K562 (cell line): ENCODE results near the gene CRABP2. TPM values are rescaled to one million over a fixed set of nuclear protein-coding genes. Genes with fewer than 3 reads are reported as not detected.
A peak's percentile ranks its signal among the peaks of the same experiment; 100 is the strongest.

Experiments
- BRD9 ChIP-seq: fragments of 450-650 bp; IDR thresholded peaks from 2 replicates; pipeline ENCODE4 v1.6.1; 2018; ENCODE audit warnings: low read depth; ENCODE audit not compliant: partially characterized antibody
- CBFA2T3 ChIP-seq: fragments of 450-650 bp; IDR thresholded peaks from 2 replicates; pipeline ENCODE4 v1.6.1; 2017
- CBX5 ChIP-seq: IDR thresholded peaks from 2 replicates; pipeline ENCODE4 v1.6.1; 2014; ENCODE audit warnings: low read depth, borderline replicate concordance
- CHCHD3 ChIP-seq: fragments of 250-450 bp; sonication (Bioruptor Pico); IDR thresholded peaks from 2 replicates; pipeline ENCODE4 v2.1.2; 2022; ENCODE audit warnings: mild to moderate bottlenecking
- DDX20 ChIP-seq: fragments of 450-650 bp; IDR thresholded peaks from 2 replicates; pipeline ENCODE4 v1.6.1; 2016; ENCODE audit warnings: missing genetic modification characterization, low read depth, mild to moderate bottlenecking, missing compliant biosample characterization, moderate library complexity
- DPF2 ChIP-seq: fragments of 450-650 bp; IDR thresholded peaks from 2 replicates; pipeline ENCODE4 v1.6.1; 2016
- E2F3 ChIP-seq: fragments of 250-450 bp; sonication (Bioruptor Pico); IDR thresholded peaks from 2 replicates; pipeline ENCODE4 v1.4.0; 2020; ENCODE audit warnings: mild to moderate bottlenecking
- EGR1 ChIP-seq: fragments of 450-650 bp; conservative IDR thresholded peaks from 2 replicates; pipeline ENCODE4 v1.6.1; 2017; ENCODE audit warnings: mild to moderate bottlenecking
- ERF ChIP-seq: fragments of 450-650 bp; formaldehyde crosslinking; IDR thresholded peaks from 2 replicates; pipeline ENCODE4 v1.4.0; 2020; ENCODE audit warnings: mild to moderate bottlenecking, mixed read lengths
- HDAC3 ChIP-seq: fragments of 450-650 bp; IDR thresholded peaks from 2 replicates; pipeline ENCODE4 v1.6.1; 2018; ENCODE audit warnings: borderline replicate concordance, mild to moderate bottlenecking, moderate library complexity; ENCODE audit not compliant: partially characterized antibody
- HOXB6 ChIP-seq: fragments of 250-450 bp; sonication (Bioruptor Pico); IDR thresholded peaks from 2 replicates; pipeline ENCODE4 v1.5.1; 2022; ENCODE audit warnings: mild to moderate bottlenecking, borderline replicate concordance
- NFRKB ChIP-seq: fragments of 450-650 bp; IDR thresholded peaks from 2 replicates; pipeline ENCODE4 v1.6.1; 2016; ENCODE audit warnings: low read depth
- POLR2AphosphoS5 ChIP-seq: IDR thresholded peaks from 2 replicates; pipeline ENCODE4 v1.6.1; 2011; ENCODE audit warnings: mild to moderate bottlenecking, low read depth, low read length, moderate library complexity; ENCODE audit not compliant: control insufficient read depth, insufficient read depth
- PPARD ChIP-seq: fragments of 250-450 bp; sonication (Bioruptor Pico); IDR thresholded peaks from 2 replicates; pipeline ENCODE4 v1.8.0; 2022; ENCODE audit warnings: inconsistent platforms, mild to moderate bottlenecking, moderate library complexity
- STAT5A ChIP-seq: IDR thresholded peaks from 2 replicates; pipeline ENCODE4 v1.6.1; 2012; ENCODE audit warnings: low read length, inconsistent platforms, borderline replicate concordance
- TSC22D4 ChIP-seq: fragments of 450-650 bp; IDR thresholded peaks from 2 replicates; pipeline ENCODE4 v1.6.1; 2016; ENCODE audit warnings: missing genetic modification characterization, missing biosample characterization, control low read depth
- ZKSCAN8 ChIP-seq: fragments of 200-800 bp; sonication (Bioruptor generic); IDR thresholded peaks from 2 replicates; pipeline ENCODE4 v1.6.1; 2016; ENCODE audit warnings: missing genetic modification characterization, missing compliant biosample characterization
- ZNF75A ChIP-seq: fragments of 450-650 bp; formaldehyde crosslinking; IDR thresholded peaks from 2 replicates; pipeline ENCODE4 v1.4.0; 2020; ENCODE audit warnings: mild to moderate bottlenecking
- polyA plus RNA-seq, 8 experiments: library from polyadenylated mRNA; depleted of rRNA in 4 of 8; stranded (reverse) in 5 of 8; unstranded in 3 of 8; fragments of >200 nt; fragmentation: Nextera tagmentation in 2 of 8; fragmentation: Illumina TruSeq in 1 of 8; extraction: Ambion mirVana in 2 of 8; extraction: Trizol in 1 of 8; gene quantifications; 2 replicates each; pipeline versions ENCODE4 v1.2.1 to v1.2.3, GENCODE V29; 2011 to 2014; ENCODE audit warnings: inconsistent platforms in 1 of 8, missing spikeins in 1 of 8
- total RNA-seq, 7 experiments: library from RNA; depleted of rRNA in 6 of 7; stranded (reverse); fragments of >200 nt in 6 of 7; fragmentation: Illumina TruSeq in 2 of 7; extraction: Trizol in 2 of 7; gene quantifications; 2 replicates each; pipeline versions ENCODE4 v1.2.1 to v1.2.3, GENCODE V29; 2011 to 2021; ENCODE audit warnings: low replicate concordance in 1 of 7
- TF ChIP-seq, protein P1 (sequence below): fragments of 150-350 bp; conservative IDR thresholded peaks from 2 replicates; pipeline ENCODE4 v1.6.1; 2014; ENCODE audit warnings: low read length
- TF ChIP-seq, protein P2 (sequence below), 3 experiments: fragments of 200-800 bp in 1 of 3; fragments of 250-450 bp in 1 of 3; fragments of 450-650 bp in 1 of 3; sonication (Bioruptor Pico) in 1 of 3; sonication (Bioruptor generic) in 1 of 3; formaldehyde crosslinking in 1 of 3; IDR thresholded peaks; 2 replicates each; pipeline versions ENCODE4 v1.6.1 to v1.8.0; 2016 to 2022; ENCODE audit warnings: mild to moderate bottlenecking in 2 of 3, missing genetic modification characterization in 2 of 3, missing compliant biosample characterization in 1 of 3, moderate library complexity in 1 of 3
- TF ChIP-seq, protein P3 (sequence below): sonication (generic); formaldehyde crosslinking; IDR thresholded peaks from 2 replicates; pipeline ENCODE4 v1.8.0; 2022; ENCODE audit warnings: mild to moderate bottlenecking, missing genetic modification reagents

Gene CRABP2
- total and polyA plus RNA-seq, 9 of the 15 experiments (the other 6 are each of a cell fraction or from before 2014, with no cell fraction given): 0.30 to 2.5 (median 0.82) TPM

DNA sequence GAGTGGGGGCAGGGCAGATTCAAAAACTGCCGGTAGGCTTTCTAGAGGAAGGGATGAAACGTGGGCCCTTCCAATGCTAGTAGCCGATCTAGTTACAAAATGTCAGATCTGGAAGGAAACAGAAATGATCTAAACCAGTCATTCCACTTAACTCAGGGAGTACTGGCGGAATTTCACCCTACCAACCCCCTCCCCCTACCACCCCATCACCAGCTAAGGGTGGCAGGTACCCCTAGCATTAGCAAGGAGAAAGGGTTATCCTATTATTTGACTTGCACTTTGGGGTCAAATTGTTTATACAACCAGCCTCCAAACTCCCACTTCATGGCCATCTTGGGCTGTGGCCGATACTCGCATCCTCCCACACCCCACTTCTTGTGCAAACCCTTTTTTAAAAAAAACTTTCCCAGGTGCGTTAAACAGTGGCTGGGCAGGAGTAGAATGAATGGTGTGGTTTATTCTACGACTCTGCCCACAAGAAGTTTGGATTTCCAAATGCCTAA, 36.1 kb upstream of the CRABP2 start (continued):
- TF ChIP-seq, protein P1, sequence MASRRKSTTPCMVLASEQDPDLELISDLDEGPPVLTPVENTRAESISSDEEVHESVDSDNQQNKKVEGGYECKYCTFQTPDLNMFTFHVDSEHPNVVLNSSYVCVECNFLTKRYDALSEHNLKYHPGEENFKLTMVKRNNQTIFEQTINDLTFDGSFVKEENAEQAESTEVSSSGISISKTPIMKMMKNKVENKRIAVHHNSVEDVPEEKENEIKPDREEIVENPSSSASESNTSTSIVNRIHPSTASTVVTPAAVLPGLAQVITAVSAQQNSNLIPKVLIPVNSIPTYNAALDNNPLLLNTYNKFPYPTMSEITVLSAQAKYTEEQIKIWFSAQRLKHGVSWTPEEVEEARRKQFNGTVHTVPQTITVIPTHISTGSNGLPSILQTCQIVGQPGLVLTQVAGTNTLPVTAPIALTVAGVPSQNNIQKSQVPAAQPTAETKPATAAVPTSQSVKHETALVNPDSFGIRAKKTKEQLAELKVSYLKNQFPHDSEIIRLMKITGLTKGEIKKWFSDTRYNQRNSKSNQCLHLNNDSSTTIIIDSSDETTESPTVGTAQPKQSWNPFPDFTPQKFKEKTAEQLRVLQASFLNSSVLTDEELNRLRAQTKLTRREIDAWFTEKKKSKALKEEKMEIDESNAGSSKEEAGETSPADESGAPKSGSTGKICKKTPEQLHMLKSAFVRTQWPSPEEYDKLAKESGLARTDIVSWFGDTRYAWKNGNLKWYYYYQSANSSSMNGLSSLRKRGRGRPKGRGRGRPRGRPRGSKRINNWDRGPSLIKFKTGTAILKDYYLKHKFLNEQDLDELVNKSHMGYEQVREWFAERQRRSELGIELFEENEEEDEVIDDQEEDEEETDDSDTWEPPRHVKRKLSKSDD: no peak
- TF ChIP-seq ERF (CRISPR knock-in tag) (no peak), POLR2AphosphoS5 (peak; percentile 2; the same call in 1 of the 2 replicates), NFRKB (peak; percentile 63; the same call in 1 of the 2 replicates), HDAC3 (no peak), HOXB6 (no peak), TSC22D4 (no peak), CBX5 (no peak), CBFA2T3 (no peak), BRD9 (peak; percentile 42), STAT5A (0 out of 2 replicates have a peak, but pooled peaks have one; percentile 42), E2F3 (CRISPR knock-in tag) (no peak), PPARD (CRISPR knock-in tag) (no peak), ZKSCAN8 (no peak), CHCHD3 (no peak), DDX20 (tag) (no peak), EGR1 (peak; percentile 3; the same call in 1 of the 2 replicates), DPF2 (0 out of 2 replicates have a peak, but pooled peaks have one; percentile 30), ZNF75A (no peak)
- TF ChIP-seq, protein P2, sequence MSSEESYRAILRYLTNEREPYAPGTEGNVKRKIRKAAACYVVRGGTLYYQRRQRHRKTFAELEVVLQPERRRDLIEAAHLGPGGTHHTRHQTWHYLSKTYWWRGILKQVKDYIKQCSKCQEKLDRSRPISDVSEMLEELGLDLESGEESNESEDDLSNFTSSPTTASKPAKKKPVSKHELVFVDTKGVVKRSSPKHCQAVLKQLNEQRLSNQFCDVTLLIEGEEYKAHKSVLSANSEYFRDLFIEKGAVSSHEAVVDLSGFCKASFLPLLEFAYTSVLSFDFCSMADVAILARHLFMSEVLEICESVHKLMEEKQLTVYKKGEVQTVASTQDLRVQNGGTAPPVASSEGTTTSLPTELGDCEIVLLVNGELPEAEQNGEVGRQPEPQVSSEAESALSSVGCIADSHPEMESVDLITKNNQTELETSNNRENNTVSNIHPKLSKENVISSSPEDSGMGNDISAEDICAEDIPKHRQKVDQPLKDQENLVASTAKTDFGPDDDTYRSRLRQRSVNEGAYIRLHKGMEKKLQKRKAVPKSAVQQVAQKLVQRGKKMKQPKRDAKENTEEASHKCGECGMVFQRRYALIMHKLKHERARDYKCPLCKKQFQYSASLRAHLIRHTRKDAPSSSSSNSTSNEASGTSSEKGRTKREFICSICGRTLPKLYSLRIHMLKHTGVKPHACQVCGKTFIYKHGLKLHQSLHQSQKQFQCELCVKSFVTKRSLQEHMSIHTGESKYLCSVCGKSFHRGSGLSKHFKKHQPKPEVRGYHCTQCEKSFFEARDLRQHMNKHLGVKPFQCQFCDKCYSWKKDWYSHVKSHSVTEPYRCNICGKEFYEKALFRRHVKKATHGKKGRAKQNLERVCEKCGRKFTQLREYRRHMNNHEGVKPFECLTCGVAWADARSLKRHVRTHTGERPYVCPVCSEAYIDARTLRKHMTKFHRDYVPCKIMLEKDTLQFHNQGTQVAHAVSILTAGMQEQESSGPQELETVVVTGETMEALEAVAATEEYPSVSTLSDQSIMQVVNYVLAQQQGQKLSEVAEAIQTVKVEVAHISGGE (CRISPR knock-in tag; IDR thresholded peaks at IDR 0.05): 0 out of 6 replicates have a peak, but pooled peaks of 1 of the 3 experiments have one; percentile 76
- TF ChIP-seq, protein P3, sequence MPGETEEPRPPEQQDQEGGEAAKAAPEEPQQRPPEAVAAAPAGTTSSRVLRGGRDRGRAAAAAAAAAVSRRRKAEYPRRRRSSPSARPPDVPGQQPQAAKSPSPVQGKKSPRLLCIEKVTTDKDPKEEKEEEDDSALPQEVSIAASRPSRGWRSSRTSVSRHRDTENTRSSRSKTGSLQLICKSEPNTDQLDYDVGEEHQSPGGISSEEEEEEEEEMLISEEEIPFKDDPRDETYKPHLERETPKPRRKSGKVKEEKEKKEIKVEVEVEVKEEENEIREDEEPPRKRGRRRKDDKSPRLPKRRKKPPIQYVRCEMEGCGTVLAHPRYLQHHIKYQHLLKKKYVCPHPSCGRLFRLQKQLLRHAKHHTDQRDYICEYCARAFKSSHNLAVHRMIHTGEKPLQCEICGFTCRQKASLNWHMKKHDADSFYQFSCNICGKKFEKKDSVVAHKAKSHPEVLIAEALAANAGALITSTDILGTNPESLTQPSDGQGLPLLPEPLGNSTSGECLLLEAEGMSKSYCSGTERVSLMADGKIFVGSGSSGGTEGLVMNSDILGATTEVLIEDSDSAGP (CRISPR knock-in tag): 0 out of 2 replicates have a peak, but pooled peaks have one; percentile 42
